Measurements from ENCODE around the gene CBFA2T3.

Gene CBFA2T3

GRCh38 chr16:88974080-88974915 lies 2.7 kb downstream of the CBFA2T3 start:
- DNase-seq: no peak

- no peak for DNase-seq
Measured at GRCh38 chr16:88973415-88974050, 3.5 kb downstream of the CBFA2T3 start.

- DNase-seq: no peak
Measured at GRCh38 chr16:88973007-88973410, 4.0 kb downstream of the CBFA2T3 start.

DNA sequence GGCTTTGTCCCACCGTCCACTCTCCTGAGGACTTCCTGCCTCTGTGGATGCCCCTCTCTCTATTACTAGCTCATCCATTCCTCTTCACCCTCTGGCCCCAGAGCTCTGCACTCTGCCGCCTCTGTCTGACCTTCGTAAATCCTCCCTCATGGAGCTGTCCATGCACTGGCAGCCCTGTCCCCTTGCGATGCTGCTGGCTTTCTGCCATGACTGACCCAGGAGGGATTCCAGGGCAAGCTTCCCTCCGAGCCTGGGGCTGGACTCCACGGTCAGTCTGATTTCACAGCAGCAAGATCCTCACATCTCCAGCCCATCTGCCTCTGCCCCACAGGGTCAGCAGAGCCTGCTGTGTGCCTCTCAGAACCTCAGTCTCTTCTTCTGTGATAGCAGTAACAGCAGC lies 4.7 kb downstream of the CBFA2T3 start:
- DNase-seq: no peak

DNA sequence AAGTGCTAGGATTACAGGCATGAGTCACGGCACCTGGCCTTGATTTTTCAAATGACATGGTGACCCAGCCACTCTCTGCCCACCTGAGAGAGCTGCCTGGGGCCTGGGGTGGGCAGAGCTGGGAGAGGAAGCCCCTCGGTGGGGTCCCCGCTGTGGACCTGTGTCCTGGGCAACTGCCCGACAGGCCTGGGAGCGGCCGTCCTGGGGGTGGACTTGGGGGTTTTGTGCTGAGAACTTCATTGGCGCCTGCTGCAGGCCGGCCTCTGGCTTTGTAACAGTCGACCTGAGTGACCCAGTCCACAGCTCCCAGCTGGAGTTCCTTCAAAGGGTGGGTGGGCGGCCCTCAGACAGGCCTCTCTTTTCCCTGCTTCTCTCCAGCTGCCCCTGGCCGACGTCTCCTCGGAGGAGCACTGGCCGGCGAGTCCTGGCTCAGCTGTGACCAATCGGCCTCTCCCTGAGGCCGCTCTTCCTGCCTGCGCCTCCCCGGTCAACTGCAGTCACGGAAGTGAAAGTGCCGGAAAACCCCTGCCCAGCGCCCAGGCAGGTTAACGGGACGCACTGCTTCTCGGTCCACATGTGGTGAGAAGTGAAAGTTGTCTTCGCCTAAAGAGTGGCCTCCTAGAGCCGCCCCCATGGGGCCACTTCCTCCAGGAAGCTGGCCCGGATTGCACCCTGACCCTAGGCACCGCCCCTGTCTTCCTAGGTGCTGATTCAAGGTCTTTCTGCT lies 5.5 kb downstream of the CBFA2T3 start:
- no peak for DNase-seq

- no peak for DNase-seq
Measured at GRCh38 chr16:88970539-88971065, 6.4 kb downstream of the CBFA2T3 start.

- DNase-seq: no peak
Measured at GRCh38 chr16:88970050-88970449, 7.0 kb downstream of the CBFA2T3 start.

- no peak for DNase-seq
Measured at GRCh38 chr16:88969361-88969831, 7.6 kb downstream of the CBFA2T3 start.

- no peak for DNase-seq
Measured at GRCh38 chr16:88968589-88969280, 8.3 kb downstream of the CBFA2T3 start.

DNA sequence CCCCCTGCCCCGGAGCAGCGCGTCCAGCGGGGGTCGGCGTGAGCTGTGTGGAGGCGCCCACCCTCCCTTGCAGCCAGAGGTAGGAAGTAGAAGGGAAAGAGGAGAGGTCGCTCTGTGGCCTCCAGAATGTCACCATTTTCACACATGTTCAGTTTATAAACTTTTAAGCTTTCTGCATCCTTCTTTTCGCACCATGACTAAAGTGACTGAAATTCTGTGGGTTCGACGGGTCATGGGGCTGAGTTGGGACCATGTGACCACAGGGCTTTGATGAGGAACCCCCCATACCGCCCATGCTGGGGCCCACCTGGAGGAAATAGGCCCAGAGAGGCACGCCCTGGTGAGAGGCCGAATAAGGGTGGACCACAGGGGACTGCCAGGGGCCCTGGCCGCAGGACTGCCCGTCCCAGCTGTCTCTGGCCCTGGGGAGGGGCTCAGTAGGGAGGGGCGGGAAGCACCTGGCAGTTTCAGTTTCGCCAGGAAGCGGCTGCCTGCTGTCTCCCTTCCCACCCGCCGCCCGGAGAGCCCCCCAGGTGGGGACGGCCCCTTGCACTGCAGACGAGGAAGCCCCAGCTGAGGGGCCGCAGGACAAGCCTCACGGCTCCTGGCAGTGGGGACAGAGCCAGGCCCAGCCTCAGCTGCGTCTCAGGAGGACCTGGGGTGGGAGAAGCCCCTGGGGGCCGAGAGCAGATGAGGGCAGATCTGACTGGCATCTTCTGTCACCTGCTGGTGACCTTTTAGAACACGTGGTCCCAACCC lies 9.0 kb downstream of the CBFA2T3 start:
- DNase-seq: no peak

DNA sequence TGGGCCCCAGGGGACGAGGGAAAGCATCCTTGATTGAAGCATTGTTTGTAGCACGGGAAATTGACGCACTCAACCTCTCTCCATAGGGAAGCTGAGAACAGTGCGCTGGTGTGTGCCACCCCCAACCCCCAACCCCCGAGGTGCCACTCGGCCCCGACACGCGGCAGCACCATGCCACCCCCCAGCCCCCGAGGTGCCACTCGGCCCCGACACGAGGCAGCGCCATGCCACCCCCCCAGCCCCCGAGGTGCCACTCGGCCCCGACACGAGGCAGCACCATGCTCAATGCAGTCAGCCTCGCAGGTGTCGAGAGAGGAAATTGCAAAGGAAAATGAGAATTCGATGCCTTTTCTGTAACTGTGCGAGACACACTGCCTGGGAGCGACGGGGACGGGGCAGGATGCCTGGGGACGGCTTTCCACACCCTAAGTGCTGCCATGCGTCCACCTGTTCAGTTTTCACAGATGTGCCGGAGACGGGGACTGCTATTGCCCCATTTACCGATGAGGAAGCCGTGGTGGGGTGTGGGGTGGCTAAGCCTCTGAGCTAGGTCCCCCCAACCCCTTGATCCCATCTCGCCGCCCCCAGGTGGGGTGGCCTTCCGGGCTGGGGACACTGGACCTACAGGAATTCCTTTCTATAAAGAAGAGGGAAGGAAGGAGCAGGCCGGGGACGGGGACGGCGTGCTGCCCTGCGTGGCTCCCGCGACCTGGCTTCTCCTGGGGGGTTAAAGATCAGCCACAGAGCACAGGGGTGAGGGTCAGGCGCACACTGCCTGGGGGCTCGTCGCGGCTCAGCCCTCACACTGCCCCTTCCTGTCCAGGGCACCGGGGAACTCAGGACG lies 9.8 kb downstream of the CBFA2T3 start:
- no peak for DNase-seq

DNA sequence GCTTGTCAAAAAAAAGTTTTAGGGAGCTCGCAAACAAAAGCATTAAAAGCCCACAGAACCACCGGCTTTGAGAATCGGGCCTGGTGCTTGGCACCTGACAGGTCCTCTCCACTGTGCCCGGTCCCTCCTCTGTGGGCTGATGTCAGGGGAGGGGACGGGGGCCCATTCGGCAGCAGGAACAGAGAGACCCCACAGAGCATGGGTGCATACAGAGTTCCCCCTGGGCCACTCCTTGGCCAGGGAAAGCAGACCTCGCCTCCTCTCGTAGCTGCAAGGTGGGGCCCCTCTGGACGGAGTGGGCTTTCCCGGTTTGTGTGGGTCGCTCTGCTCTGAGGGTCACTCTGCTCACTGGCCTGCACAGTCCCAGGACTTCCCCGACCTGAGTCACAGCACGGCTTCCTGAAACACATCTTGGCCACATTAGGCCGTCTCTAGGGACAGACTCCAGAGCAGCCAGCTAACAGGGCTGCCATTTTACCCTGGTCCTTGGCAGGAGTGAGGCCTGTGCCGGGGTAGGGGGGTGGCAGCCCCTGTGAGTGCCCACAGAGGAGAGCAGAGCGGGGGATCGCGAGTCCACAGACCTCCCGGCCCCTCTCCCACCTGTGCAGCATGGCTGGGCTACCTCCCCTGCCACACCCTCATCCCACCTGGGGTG lies 11.1 kb downstream of the CBFA2T3 start:
- no peak for DNase-seq

DNA sequence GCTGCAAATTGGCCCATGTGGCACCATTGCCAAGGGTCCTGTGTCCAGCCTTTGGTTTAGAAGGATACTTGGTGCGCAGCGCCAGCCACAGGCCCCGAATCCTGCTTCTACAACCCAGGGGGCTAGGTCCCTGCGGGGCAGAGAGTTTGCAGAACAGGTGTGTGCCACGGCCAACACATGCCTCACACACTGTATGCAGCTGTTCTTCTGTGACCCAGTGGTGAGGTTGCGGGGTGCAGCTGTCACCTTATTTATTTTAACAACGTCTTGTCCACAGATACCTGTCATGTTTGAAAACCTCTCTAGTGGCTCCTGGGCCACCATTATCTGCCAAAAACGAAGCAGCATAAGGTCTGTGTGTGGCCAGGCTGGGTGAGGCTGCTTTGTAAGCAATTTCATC lies 11.6 kb downstream of the CBFA2T3 start:
- no peak for DNase-seq

DNA sequence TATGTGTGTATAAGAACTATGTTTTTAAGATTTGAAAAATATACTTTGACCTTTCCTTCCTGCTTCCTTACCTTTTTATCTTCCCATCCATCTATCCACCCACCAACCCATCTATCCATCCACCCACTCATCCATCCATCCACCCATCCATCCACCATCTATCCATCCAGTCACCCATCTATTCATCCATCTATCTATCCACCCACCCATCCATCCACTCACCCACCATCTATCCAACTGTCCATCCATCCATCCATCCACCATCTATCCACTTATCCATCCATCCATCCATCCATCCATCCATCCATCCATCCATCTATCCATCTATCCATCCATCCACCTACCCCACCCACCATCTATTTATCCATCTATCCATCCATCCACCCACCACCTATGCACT lies 12.4 kb downstream of the CBFA2T3 start:
- no peak for DNase-seq

GRCh38 chr16:88963583-88963982 lies 13.4 kb downstream of the CBFA2T3 start:
- DNase-seq: no peak

- DNase-seq: no peak
Measured at GRCh38 chr16:88962478-88963152, 14.4 kb downstream of the CBFA2T3 start.

GRCh38 chr16:88961011-88961410 lies 16.0 kb downstream of the CBFA2T3 start:
- no peak for DNase-seq

DNA sequence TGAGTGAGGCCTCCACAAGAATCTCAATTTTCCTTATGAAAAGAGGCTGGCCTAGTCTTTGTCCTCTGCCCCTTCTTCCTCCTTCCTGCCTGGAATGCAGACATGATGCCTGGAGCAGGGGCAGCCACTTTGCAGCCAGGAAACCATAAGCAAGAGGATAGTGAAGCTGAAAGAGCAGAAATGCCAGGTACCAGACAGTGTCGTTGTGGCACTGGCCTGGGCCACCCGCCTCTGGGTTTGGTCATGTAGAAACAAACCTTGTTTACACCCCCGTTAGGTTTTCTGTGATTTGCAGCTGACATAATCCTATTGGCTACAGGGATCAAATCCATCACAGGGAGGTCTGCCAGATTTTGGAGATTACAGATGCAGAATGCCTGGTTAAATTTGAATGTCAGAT lies 16.5 kb downstream of the CBFA2T3 start:
- DNase-seq: no peak

GRCh38 chr16:88959022-88959421 lies 18.0 kb downstream of the CBFA2T3 start:
- no peak for DNase-seq
